Peyer's patch (tissue), 4 donors: Measurements from ENCODE around the gene LAIR1. TPM values are rescaled to one million over a fixed set of nuclear protein-coding genes. Genes with fewer than 3 reads are reported as not detected.
A peak's percentile ranks its signal among the peaks of the same experiment; 100 is the strongest.

ENCODE experiments used
- DNase-seq, 3 donors: peaks; one replicate each; pipeline ENCODE4 v3.0.0-alpha.2; 2017 to 2019
- H3K27ac ChIP-seq, 4 donors: fragments of 200-600 bp; sonication (generic); one replicate each; pipeline ENCODE4 v1.5.1; 2016 to 2019
- H3K27me3 ChIP-seq, 2 donors: fragments of 200-600 bp; sonication (generic); one replicate each; pipeline ENCODE4 v1.5.1; 2019
- H3K36me3 ChIP-seq, 3 donors: fragments of 200-600 bp; sonication (generic); one replicate each; pipeline ENCODE4 v1.5.1; 2016 to 2019
- H3K4me1 ChIP-seq, 4 donors: fragments of 200-600 bp; sonication (generic); one replicate each; pipeline ENCODE4 v1.5.1; 2016 to 2019
- H3K4me3 ChIP-seq, 4 donors: fragments of 200-600 bp; sonication (generic); 1 replicate in 3 of 4; 2 replicates in 1 of 4; pipeline ENCODE4 v1.5.1; 2016 to 2019; ENCODE audit warnings: mild to moderate bottlenecking in 1 of 4
- H3K9me3 ChIP-seq, 4 donors: fragments of 200-600 bp; sonication (generic); one replicate each; pipeline ENCODE4 v1.5.1; 2016 to 2019; ENCODE audit warnings: mild to moderate bottlenecking in 1 of 4
- CTCF ChIP-seq, 6 experiments: fragments of 450-650 bp in 4 of 6; fragments of 200-600 bp in 2 of 6; sonication (generic) in 1 of 6; IDR thresholded peaks; one replicate each; pipeline ENCODE4 v1.5.1; 2017 to 2019; ENCODE audit warnings: antibody characterized with exemption in 6 of 6, mild to moderate bottlenecking in 3 of 6, moderate library complexity in 1 of 6
- POLR2A ChIP-seq, 2 donors: fragments of 450-650 bp; IDR thresholded peaks; one replicate each; pipeline ENCODE4 v1.5.1; 2017; ENCODE audit warnings: antibody characterized with exemption in 2 of 2, mild to moderate bottlenecking in 2 of 2, moderate library complexity in 2 of 2
- total RNA-seq, 4 donors: library from RNA; depleted of rRNA; stranded (reverse); fragments of >200 nt; gene quantifications; one replicate each; pipeline ENCODE4 v1.1.0, GENCODE V29; 2016

The LAIR1 gene
- total RNA-seq, 4 donors from 2014 or later, result 2.6 to 51.2 (median 10.0) TPM

- H3K27me3 ChIP-seq, result no peaks in the 10 kb centered on the region
- DNase-seq, result peak in 1 of 3 donors; percentile 30
- TF ChIP-seq POLR2A (IDR thresholded peaks at IDR 0.05), result no peak
- TF ChIP-seq CTCF (IDR thresholded peaks at IDR 0.05), result no peak
- H3K4me3 ChIP-seq, result no peak overlapping the region
- peak overlapping the region in 1 of 4 donors; percentile 69 for H3K27ac ChIP-seq
- no peaks in the 10 kb centered on the region for H3K36me3 ChIP-seq
- no peaks in the 10 kb centered on the region for H3K9me3 ChIP-seq
- no peaks in the 10 kb centered on the region for H3K4me1 ChIP-seq
These were observed 27.6 kb downstream of the LAIR1 start for GRCh38 chr19:54336893-54337857.

- Histone ChIP-seq H3K36me3 (no peaks in the 10 kb centered on the region), H3K4me3 (no peak overlapping the region), H3K9me3 (no peaks in the 10 kb centered on the region), H3K27me3 (no peaks in the 10 kb centered on the region), H3K4me1 (no peaks in the 10 kb centered on the region), H3K27ac (no peak overlapping the region)
- peak in 1 of 3 donors; percentile 42 for DNase-seq
- TF ChIP-seq CTCF (IDR thresholded peaks at IDR 0.05) (no peak), POLR2A (IDR thresholded peaks at IDR 0.05) (no peak)
These were observed 28.5 kb downstream of the LAIR1 start for GRCh38 chr19:54335979-54336892.

- Histone ChIP-seq H3K9me3 (no peaks in the 10 kb centered on the region), H3K36me3 (no peaks in the 10 kb centered on the region), H3K4me3 (no peak overlapping the region), H3K27me3 (no peaks in the 10 kb centered on the region), H3K4me1 (no peaks in the 10 kb centered on the region), H3K27ac (no peak overlapping the region)
- TF ChIP-seq CTCF (IDR thresholded peaks at IDR 0.05) (no peak), POLR2A (IDR thresholded peaks at IDR 0.05) (no peak)
- DNase-seq, result peak in 1 of 3 donors; percentile 22
These were observed 29.6 kb downstream of the LAIR1 start for GRCh38 chr19:54335164-54335563.

- DNase-seq, result peak in 1 of 3 donors; percentile 14
These were observed 31.0 kb downstream of the LAIR1 start for GRCh38 chr19:54333586-54334298.

More at GRCh38 chr19:54333586-54334298, 31.0 kb downstream of the LAIR1 start:
- TF ChIP-seq POLR2A (IDR thresholded peaks at IDR 0.05) (no peak), CTCF (IDR thresholded peaks at IDR 0.05) (no peak)
- H3K27ac ChIP-seq, result no peak overlapping the region
- H3K27me3 ChIP-seq, result no peaks in the 10 kb centered on the region
- H3K36me3 ChIP-seq, result no peaks in the 10 kb centered on the region
- no peak overlapping the region for H3K4me3 ChIP-seq
- H3K4me1 ChIP-seq, result no peaks in the 10 kb centered on the region
- H3K9me3 ChIP-seq, result no peaks in the 10 kb centered on the region
